HG03097 (cell line): Measurements from ENCODE around the gene CYP46A1.

Source experiments
- ATAC-seq: cut with Tn5 transposase; IDR thresholded peaks from one replicate; pipeline ENCODE4 v1.9.1; 2021; ENCODE audit not compliant: unreplicated experiment, low FRiP score

The CYP46A1 gene

GRCh38 chr14:99686557-99687283 is 2.6 kb downstream of the CYP46A1 start:
- no peak for ATAC-seq

- ATAC-seq, result no peak
Observed at GRCh38 chr14:99687284-99688209, 3.4 kb downstream of the CYP46A1 start.

GRCh38 chr14:99688210-99688581 is 4.1 kb downstream of the CYP46A1 start:
- no peak for ATAC-seq

GRCh38 chr14:99688629-99689028 is 4.5 kb downstream of the CYP46A1 start:
- ATAC-seq, result no peak

- ATAC-seq, result no peak
Observed at GRCh38 chr14:99689266-99690236, 5.5 kb downstream of the CYP46A1 start.

GRCh38 chr14:99690636-99691035 is 6.5 kb downstream of the CYP46A1 start:
- ATAC-seq, result no peak

GRCh38 chr14:99691111-99691885 is 7.2 kb downstream of the CYP46A1 start:
- ATAC-seq, result no peak

- ATAC-seq, result no peak
Observed at GRCh38 chr14:99693918-99694317, 9.8 kb downstream of the CYP46A1 start.

GRCh38 chr14:99696929-99697328 is 12.8 kb downstream of the CYP46A1 start:
- no peak for ATAC-seq

GRCh38 chr14:99698236-99698635 is 14.1 kb downstream of the CYP46A1 start:
- ATAC-seq, result no peak

- ATAC-seq, result no peak
Observed at GRCh38 chr14:99698642-99699041, 14.5 kb downstream of the CYP46A1 start.

GRCh38 chr14:99699085-99699760 is 15.1 kb downstream of the CYP46A1 start:
- ATAC-seq, result no peak

- ATAC-seq, result no peak
Observed at GRCh38 chr14:99699861-99700260, 15.8 kb downstream of the CYP46A1 start.

- ATAC-seq, result no peak
Observed at GRCh38 chr14:99700379-99700778, 16.3 kb downstream of the CYP46A1 start.

- no peak for ATAC-seq
Observed at GRCh38 chr14:99701260-99701659, 17.2 kb downstream of the CYP46A1 start.

GRCh38 chr14:99702115-99702514 is 18.0 kb downstream of the CYP46A1 start:
- no peak for ATAC-seq

GRCh38 chr14:99703381-99703780 is 19.3 kb downstream of the CYP46A1 start:
- no peak for ATAC-seq

GRCh38 chr14:99704037-99704436 is 19.9 kb downstream of the CYP46A1 start:
- ATAC-seq, result no peak
